Measurements from ENCODE around the gene BACH2.

BACH2 gene

DNA sequence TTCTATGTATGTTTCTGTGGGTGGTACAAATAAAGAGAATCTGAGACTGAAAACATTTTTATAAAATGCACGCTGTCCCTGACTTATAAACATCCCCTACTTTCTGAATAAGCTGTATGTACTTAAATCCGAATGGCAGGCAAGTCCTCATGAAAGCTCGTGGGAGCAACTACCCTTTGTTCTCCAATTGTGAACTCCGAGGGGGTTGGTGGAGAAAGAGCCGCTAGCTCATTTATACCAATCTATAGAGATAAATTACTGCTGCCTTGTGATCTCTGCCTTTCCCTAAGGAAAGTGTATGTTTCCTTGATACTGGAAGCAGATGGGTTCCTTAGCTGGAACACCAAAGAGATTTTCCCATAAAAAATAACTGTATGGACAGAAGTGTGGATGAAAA is 317.9 kb downstream of the BACH2 start:
- no peak overlapping the region for H3K4me3 ChIP-seq (replicated peaks; ENCODE audit: insufficient read depth, low read length)
- TF ChIP-seq, protein P1, sequence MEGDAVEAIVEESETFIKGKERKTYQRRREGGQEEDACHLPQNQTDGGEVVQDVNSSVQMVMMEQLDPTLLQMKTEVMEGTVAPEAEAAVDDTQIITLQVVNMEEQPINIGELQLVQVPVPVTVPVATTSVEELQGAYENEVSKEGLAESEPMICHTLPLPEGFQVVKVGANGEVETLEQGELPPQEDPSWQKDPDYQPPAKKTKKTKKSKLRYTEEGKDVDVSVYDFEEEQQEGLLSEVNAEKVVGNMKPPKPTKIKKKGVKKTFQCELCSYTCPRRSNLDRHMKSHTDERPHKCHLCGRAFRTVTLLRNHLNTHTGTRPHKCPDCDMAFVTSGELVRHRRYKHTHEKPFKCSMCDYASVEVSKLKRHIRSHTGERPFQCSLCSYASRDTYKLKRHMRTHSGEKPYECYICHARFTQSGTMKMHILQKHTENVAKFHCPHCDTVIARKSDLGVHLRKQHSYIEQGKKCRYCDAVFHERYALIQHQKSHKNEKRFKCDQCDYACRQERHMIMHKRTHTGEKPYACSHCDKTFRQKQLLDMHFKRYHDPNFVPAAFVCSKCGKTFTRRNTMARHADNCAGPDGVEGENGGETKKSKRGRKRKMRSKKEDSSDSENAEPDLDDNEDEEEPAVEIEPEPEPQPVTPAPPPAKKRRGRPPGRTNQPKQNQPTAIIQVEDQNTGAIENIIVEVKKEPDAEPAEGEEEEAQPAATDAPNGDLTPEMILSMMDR (IDR thresholded peaks at IDR 0.05; ENCODE audit: insufficient read depth, low read length), result no peak
- no peak for TF ChIP-seq SPI1 (IDR thresholded peaks at IDR 0.05; ENCODE audit: borderline replicate concordance, low read depth)
- TF ChIP-seq POLR2AphosphoS5 (IDR thresholded peaks at IDR 0.05; ENCODE audit: low read depth), result no peak
- TF ChIP-seq, protein P2, sequence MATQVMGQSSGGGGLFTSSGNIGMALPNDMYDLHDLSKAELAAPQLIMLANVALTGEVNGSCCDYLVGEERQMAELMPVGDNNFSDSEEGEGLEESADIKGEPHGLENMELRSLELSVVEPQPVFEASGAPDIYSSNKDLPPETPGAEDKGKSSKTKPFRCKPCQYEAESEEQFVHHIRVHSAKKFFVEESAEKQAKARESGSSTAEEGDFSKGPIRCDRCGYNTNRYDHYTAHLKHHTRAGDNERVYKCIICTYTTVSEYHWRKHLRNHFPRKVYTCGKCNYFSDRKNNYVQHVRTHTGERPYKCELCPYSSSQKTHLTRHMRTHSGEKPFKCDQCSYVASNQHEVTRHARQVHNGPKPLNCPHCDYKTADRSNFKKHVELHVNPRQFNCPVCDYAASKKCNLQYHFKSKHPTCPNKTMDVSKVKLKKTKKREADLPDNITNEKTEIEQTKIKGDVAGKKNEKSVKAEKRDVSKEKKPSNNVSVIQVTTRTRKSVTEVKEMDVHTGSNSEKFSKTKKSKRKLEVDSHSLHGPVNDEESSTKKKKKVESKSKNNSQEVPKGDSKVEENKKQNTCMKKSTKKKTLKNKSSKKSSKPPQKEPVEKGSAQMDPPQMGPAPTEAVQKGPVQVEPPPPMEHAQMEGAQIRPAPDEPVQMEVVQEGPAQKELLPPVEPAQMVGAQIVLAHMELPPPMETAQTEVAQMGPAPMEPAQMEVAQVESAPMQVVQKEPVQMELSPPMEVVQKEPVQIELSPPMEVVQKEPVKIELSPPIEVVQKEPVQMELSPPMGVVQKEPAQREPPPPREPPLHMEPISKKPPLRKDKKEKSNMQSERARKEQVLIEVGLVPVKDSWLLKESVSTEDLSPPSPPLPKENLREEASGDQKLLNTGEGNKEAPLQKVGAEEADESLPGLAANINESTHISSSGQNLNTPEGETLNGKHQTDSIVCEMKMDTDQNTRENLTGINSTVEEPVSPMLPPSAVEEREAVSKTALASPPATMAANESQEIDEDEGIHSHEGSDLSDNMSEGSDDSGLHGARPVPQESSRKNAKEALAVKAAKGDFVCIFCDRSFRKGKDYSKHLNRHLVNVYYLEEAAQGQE (IDR thresholded peaks at IDR 0.05; ENCODE audit: insufficient replicate concordance, low read depth), result no peak
- TF ChIP-seq GABPA (IDR thresholded peaks at IDR 0.05; ENCODE audit: low read depth), result no peak
- no peak for DNase-seq (ENCODE audit: low read depth in 1 of 2, low spot score in 1 of 2)
- H3K27ac ChIP-seq (replicated peaks), result no peak overlapping the region
- peaks cover 19% of the 10 kb centered on the region for H3K27me3 ChIP-seq (ENCODE audit: insufficient read depth, poor library complexity, severe bottlenecking)

DNA sequence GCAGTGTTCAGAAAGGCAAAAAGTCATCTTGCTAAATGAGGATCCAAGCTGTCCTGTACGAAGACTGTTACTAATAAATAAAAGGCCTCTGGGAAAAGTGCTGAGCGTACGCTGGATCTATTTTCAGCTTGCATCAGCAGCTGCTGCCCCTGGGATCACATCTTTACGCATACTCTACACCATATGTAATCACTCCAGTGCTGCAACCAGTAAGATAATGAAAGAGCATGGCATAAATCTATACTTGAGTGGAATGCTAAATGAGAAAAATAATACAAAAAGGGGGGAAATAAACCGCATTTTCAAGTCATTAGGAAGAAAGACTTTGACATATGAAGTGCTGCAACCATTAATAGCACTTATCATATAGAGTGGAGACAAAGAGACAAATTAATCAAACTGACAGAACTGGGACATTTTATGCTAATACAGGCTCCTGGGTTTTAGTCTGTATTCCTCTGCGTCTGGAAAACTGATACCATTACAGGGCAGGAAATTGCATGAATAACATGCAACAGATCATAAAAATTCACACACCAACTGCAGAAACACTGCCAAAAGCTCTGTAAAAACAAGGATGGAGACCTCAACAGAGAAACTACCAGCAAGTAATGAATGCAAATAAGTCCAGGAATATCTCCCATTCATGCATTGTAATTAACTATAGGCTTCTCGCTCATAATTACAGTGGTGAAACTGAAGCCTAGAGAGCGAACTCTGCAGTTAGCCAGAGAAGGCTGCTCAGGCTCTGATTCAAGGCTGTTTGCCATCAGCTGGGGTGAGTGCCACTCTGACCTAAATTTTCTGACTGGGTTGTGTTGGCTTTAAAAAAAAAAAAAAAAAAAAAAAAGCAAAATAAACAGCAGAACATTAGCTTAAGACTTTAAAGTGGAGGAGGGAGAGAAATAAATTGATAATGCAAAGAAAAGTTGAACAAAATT is 318.6 kb downstream of the BACH2 start:
- Histone ChIP-seq H3K27ac (replicated peaks) (no peak overlapping the region), H3K27me3 (ENCODE audit: insufficient read depth, poor library complexity, severe bottlenecking) (peaks cover 18% of the 10 kb centered on the region), H3K4me3 (replicated peaks; ENCODE audit: insufficient read depth, low read length) (no peak overlapping the region)
- TF ChIP-seq, protein P1 (IDR thresholded peaks at IDR 0.05; ENCODE audit: insufficient read depth, low read length), result no peak
- TF ChIP-seq GABPA (IDR thresholded peaks at IDR 0.05; ENCODE audit: low read depth) (no peak), POLR2AphosphoS5 (IDR thresholded peaks at IDR 0.05; ENCODE audit: low read depth) (no peak), SPI1 (IDR thresholded peaks at IDR 0.05; ENCODE audit: borderline replicate concordance, low read depth) (no peak)
- TF ChIP-seq, protein P2 (IDR thresholded peaks at IDR 0.05; ENCODE audit: insufficient replicate concordance, low read depth), result no peak
- DNase-seq (ENCODE audit: low read depth in 1 of 2, low spot score in 1 of 2), result no peak

DNA sequence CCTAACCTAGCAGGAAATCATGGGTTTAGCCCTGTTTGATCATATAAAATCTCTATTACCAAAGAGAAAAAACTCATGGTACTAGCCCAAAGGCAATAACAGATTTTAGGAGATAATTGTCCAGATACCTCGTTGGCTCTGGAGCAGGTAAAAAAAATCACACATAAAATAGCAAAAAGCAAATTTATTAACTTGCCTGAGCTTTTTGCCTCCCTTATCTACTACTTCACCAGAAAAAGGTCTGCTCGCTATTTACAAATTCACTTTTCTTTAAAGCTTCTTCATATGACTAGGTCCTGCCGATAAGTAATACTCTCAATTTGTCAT is 320.0 kb downstream of the BACH2 start:
- H3K4me3 ChIP-seq (replicated peaks; ENCODE audit: insufficient read depth, low read length), result no peak overlapping the region
- DNase-seq (ENCODE audit: low read depth in 1 of 2, low spot score in 1 of 2), result no peak
- peaks cover 18% of the 10 kb centered on the region for H3K27me3 ChIP-seq (ENCODE audit: insufficient read depth, poor library complexity, severe bottlenecking)
- TF ChIP-seq SPI1 (IDR thresholded peaks at IDR 0.05; ENCODE audit: borderline replicate concordance, low read depth), result no peak
- no peak for TF ChIP-seq GABPA (IDR thresholded peaks at IDR 0.05; ENCODE audit: low read depth)
- TF ChIP-seq, protein P1 (IDR thresholded peaks at IDR 0.05; ENCODE audit: insufficient read depth, low read length), result no peak
- TF ChIP-seq, protein P2 (IDR thresholded peaks at IDR 0.05; ENCODE audit: insufficient replicate concordance, low read depth), result no peak
- no peak for TF ChIP-seq POLR2AphosphoS5 (IDR thresholded peaks at IDR 0.05; ENCODE audit: low read depth)
- no peak overlapping the region for H3K27ac ChIP-seq (replicated peaks)
